ENCODE results near the gene LRRC8A. TPM values are rescaled to one million over a fixed set of nuclear protein-coding genes. Genes with fewer than 3 reads are reported as not detected.

LRRC8A gene
- total and polyA plus RNA-seq, 12 donors: 13.2 to 45.1 (median 19.6) TPM

- peak overlapping the region in 4 of 10 donors; percentile 19 to 34 (median 23) for H3K4me3 ChIP-seq
- no peak for DNase-seq
- H3K9me3 ChIP-seq: no peaks in the 10 kb centered on the region
- peak overlapping the region; percentile 66 to 92 (median 84) for H3K27ac ChIP-seq
- H3K4me1 ChIP-seq: peaks cover 18 to 55% (median 45%) of the 10 kb centered on the region in 9 donors
- peak in 1 of 8 donors; percentile 3 for ATAC-seq
- peaks cover 0 to 91% (median 23%) of the 10 kb centered on the region in 9 donors for H3K36me3 ChIP-seq
- H3K27me3 ChIP-seq: no peaks in the 10 kb centered on the region
- intact Hi-C loops (cut with DNase I): no loop called here
- WGBS, 2 donors: 78 to 84% methylated on average over 15 of the region's 15 CpGs
- no peak for TF ChIP-seq CTCF (IDR thresholded peaks at IDR 0.05)
Measured at GRCh38 chr9:128891321-128892220, 9.6 kb downstream of the LRRC8A start.

GRCh38 chr9:128892221-128892921, 10.4 kb downstream of the LRRC8A start:
- WGBS, 2 donors: 36 to 40% methylated on average over 17 of the region's 17 CpGs
- H3K27me3 ChIP-seq: no peaks in the 10 kb centered on the region
- ATAC-seq (peak; percentile 94 to 98 (median 96)), DNase-seq (peak; percentile 87 to 90)
- intact Hi-C loops (cut with DNase I): no loop called here
- peaks cover 0 to 91% (median 25%) of the 10 kb centered on the region in 9 donors for H3K36me3 ChIP-seq
- peak overlapping the region in 7 of 10 donors; percentile 16 to 37 (median 22) for H3K4me3 ChIP-seq
- H3K9me3 ChIP-seq: no peaks in the 10 kb centered on the region
- no peak for TF ChIP-seq CTCF (IDR thresholded peaks at IDR 0.05)
- peaks cover 18 to 47% (median 42%) of the 10 kb centered on the region in 9 donors for H3K4me1 ChIP-seq
- peak overlapping the region; percentile 66 to 92 (median 84) for H3K27ac ChIP-seq

GRCh38 chr9:128893354-128893753, 11.4 kb downstream of the LRRC8A start:
- Histone ChIP-seq H3K36me3 (peaks cover 0 to 89% (median 28%) of the 10 kb centered on the region in 9 donors), H3K4me1 (peaks cover 14 to 41% (median 38%) of the 10 kb centered on the region in 9 donors), H3K27me3 (no peaks in the 10 kb centered on the region), H3K9me3 (no peaks in the 10 kb centered on the region), H3K4me3 (no peak overlapping the region), H3K27ac (peak overlapping the region in 9 of 10 donors; percentile 76 to 92 (median 87))
- 88 to 90% methylated on average over 8 of the region's 8 CpGs for WGBS, 2 donors
- ATAC-seq: no peak
- no peak for TF ChIP-seq CTCF (IDR thresholded peaks at IDR 0.05)
- intact Hi-C loops (cut with DNase I): no loop called here
- DNase-seq: no peak

GRCh38 chr9:128894764-128895163, 12.8 kb downstream of the LRRC8A start:
- WGBS, 2 donors: 78 to 81% methylated on average over 2 of the region's 2 CpGs
- no peak overlapping the region for H3K4me3 ChIP-seq
- no peaks in the 10 kb centered on the region for H3K27me3 ChIP-seq
- no peak overlapping the region for H3K27ac ChIP-seq
- peaks cover 12 to 47% (median 43%) of the 10 kb centered on the region in 9 donors for H3K4me1 ChIP-seq
- H3K36me3 ChIP-seq: peaks cover 0 to 88% (median 28%) of the 10 kb centered on the region in 9 donors
- ATAC-seq (no peak), DNase-seq (no peak)
- intact Hi-C loops (cut with DNase I): no loop called here
- no peak for TF ChIP-seq CTCF (IDR thresholded peaks at IDR 0.05)
- H3K9me3 ChIP-seq: no peaks in the 10 kb centered on the region
